GM19328 (cell line): Measurements from ENCODE around the gene ANKS4B.
"Not testable (repeated sequence)": the region's sequence is repeated elsewhere in the genome, so short reads cannot be mapped to it uniquely, and the experiment has no call there.

Experiments used
- ATAC-seq: cut with Tn5 transposase; IDR thresholded peaks from one replicate; pipeline ENCODE4 v1.9.1; 2021; ENCODE audit warnings: mild to moderate bottlenecking, moderate library complexity; ENCODE audit not compliant: unreplicated experiment

Gene ANKS4B

DNA sequence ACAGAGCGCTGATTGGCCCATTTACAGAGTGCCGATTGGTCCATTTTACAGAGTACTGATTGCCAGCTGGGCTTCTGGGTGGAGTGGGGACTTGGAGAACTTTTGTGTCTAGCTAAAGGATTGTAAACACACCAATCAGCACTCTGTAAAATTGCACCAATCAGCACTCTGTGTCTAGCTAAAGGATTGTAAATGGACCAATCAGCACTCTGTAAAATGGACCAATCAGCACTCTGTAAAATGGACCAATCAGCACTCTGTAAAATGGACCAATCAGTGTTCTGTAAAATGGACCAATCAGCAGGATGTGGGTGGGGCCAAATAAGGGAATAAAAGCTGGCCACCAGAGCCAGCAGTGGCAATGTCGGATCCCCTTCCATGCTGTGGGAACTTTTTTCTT, 56.3 kb downstream of the ANKS4B start:
- ATAC-seq: not testable (repeated sequence)

DNA sequence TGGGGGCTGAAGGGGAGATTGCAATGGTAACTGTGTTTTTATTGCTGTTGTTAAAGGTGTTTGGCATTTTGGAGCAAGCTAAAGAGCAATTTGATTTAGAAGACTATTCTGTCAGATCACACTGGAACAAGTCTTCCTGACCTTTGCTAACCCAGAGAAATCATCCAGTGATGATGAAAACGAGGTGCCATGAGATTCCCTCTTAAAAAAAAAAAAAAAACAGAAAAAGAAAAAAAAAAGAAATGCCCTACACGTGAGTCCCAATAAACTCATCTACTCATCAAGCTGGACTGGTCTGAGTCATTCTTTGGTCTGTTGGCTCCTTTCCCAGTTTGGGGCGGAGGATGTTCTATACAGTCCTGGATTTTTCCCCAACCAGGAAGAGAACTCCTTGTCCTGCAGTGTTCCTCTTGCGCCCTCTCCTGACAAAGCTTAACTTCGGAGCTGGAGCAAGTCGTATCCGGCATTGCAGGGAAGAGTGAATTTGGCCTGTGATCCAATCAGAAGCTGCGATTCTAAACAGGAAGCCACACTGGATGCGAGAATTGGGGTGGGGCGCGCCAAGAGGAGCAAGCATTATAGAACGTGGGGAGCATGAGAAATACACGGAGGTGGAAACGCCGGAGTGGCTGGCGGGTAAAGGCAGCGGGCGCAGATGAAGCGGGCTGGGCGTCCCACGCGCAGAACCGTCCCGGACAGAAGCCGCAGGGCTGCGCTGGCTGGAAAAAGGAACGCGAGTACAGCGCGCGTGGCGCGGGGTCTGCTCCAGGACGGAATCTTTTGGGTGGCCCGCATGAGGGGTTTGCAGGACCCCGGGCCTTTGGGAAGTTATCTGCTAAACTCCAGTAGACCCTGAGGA, 67.0 kb downstream of the ANKS4B start:
- ATAC-seq: peak; percentile 39

DNA sequence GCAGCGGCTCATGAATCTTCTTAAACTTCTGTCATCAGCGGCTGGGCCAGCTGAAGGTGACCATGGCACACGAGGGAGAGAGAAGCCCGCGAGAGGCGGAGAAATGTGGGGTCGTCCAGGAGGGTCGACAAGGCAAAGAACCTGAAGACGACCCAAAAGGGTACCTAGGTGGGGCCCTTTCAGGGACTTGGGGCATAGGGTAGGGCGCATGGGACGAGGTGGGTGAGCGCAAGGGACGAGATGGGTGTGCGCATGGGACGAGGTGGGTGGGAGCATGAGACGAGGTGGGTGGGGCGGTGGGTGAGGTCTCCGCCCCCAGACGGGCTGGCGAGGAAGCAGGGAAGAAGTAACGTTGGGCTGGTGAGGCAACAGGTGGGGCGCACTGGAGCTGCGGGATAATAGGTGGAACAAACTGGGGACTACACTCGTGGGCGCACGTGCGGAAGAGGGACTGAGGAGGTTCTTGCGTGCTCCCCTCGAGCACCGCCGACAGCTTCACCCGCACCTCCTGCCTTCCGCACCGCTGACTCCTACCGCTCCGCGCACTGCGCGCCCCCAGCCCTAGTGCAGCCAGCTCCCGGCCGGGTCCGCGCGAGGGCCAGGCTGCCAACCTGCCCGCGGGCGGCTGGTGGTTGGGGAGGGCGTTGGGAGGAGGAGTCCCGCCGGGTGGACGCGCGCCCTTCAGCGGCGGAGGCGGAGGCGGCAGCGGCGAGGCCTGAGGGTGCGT, 67.8 kb downstream of the ANKS4B start:
- peak; percentile 46 for ATAC-seq

DNA sequence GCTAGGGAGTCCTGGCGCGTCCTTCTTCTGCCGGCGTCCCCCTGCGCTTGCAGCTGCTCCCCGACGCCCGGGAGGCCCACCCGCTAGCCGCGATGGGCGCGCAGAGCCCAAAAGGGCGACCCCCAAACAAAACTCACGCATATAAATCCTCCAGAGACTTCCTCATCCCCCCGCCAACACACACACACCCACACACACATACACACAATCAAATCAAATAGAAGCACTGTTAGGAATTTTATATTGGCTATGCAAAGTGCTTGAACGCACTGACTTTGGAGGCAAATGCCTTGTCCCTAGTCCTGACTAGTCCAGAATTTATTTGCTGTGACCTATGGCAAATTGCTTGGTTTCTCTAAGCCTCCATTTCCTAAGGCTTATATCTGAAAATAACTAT, 68.4 kb downstream of the ANKS4B start:
- ATAC-seq: no peak

DNA sequence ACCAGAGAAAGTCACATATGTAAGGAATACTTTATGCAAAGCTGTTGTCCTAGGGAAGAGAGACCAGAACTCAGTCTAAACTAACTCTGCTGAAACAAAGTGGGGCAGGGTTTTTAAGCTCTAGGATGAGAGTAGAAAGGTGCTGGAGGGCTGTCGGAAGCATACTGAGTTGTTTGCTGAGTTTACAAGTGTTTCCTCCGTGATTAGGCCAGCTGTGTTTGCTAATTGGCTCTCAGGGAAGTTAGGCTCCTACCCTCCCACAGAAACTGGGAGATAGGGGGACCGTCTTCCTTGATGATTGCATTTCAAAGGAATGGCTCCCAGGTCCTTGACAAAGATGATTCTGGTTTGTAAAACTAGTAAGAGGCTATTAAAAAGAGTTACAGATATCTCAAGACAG, 69.0 kb downstream of the ANKS4B start:
- no peak for ATAC-seq

DNA sequence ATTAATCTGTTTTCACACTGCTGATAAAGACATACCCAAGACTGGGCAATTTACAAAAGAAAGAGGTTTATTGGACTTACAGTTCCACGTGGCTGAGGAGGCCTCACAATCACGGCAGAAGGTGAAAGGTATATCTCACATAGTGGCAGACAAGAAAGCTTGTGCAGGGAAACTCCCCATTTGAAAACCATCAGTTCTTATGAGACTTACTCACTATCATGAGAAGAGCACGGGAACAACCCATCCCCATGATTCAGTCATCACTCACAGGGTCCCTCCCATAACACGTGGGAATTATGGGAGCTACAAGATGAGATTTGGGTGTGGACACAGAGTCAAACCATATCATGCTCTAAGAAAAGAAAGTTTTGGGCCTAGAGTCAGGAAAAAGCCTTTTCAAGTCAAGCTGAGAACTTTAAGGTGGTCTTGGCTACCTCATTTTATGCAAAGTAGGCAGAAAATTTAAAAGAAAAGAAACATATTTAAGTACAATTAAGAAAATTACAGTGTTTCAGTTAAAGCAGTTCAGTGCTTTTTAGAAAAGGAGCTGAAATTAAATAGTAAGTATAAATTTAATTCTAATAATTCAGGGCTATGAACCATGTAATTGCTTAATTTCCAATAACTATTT, 69.5 kb downstream of the ANKS4B start:
- ATAC-seq: no peak
